GM12874 (cell line): ENCODE data around the gene SLC8A2.

ENCODE experiments used
- TF ChIP-seq, protein P1 (sequence below): IDR thresholded peaks from 2 replicates; pipeline ENCODE4 v1.5.1; 2011; ENCODE audit warnings: low read depth, mild to moderate bottlenecking, control low read depth, low read length, moderate library complexity; ENCODE audit not compliant: insufficient read depth

SLC8A2 gene

DNA sequence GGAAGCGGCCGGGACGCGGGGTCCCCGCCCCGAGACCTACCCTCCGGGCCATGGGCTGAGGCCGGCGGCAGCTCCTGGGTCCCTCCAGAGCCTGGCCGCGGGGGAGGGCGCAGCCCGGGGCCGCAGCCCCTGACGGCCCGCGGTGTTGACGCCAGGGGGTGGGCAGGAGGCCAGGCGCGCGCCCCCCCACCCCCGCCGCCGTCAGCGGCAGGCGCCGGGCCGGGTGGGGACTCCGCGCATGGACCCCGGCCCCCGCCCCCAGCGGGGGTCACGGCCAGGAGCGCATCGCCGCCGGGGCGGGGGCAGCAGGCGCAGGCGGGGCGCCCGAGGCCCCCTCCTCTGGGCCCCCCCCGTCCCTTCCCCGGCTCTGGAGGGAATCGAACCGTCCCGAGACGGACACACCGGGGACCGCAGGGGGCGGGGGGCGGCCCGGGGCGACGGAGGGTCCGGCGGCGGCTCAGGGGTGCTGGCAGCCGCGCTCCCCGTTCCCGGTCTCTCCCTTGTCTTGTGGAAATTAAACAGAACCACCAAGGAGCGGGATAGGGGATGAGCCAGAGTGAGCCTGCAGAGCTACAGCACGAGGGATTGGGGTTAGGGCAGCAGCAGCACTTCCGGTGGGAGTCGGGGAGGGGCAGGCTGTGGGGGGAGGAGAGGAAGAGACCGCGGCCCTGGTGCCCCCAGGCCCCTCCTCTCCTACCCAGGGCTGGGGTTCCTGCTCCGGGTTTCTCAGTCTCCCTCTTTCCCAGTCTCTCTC, 52.5 kb downstream of the SLC8A2 start, which contains the start of gene MEIS3:
TSS of gene MEIS3 (minus strand) at position 498 of the 754 bp plus-strand sequence. CDS start at position 52, 446 bp downstream.
- TF ChIP-seq, protein P1, sequence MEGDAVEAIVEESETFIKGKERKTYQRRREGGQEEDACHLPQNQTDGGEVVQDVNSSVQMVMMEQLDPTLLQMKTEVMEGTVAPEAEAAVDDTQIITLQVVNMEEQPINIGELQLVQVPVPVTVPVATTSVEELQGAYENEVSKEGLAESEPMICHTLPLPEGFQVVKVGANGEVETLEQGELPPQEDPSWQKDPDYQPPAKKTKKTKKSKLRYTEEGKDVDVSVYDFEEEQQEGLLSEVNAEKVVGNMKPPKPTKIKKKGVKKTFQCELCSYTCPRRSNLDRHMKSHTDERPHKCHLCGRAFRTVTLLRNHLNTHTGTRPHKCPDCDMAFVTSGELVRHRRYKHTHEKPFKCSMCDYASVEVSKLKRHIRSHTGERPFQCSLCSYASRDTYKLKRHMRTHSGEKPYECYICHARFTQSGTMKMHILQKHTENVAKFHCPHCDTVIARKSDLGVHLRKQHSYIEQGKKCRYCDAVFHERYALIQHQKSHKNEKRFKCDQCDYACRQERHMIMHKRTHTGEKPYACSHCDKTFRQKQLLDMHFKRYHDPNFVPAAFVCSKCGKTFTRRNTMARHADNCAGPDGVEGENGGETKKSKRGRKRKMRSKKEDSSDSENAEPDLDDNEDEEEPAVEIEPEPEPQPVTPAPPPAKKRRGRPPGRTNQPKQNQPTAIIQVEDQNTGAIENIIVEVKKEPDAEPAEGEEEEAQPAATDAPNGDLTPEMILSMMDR = no peak

DNA sequence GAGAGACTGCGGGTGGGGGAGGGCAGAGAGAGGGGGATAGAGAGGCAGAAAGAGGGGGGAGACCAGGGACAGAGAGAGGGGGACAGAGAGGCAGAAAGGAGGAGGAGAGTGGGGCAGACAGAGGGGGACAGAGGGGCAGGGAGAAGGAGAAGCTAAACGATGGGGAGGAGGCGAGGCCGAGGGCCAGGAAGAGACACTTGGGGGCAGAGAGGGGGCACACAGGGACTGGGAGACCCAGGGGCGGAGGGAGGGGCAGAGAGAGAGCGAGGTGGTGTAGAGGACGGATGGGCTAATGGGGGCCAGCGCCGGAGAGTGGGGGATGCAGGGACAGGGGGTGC, 53.0 kb downstream of the SLC8A2 start:
- TF ChIP-seq, protein P1 = no peak

DNA sequence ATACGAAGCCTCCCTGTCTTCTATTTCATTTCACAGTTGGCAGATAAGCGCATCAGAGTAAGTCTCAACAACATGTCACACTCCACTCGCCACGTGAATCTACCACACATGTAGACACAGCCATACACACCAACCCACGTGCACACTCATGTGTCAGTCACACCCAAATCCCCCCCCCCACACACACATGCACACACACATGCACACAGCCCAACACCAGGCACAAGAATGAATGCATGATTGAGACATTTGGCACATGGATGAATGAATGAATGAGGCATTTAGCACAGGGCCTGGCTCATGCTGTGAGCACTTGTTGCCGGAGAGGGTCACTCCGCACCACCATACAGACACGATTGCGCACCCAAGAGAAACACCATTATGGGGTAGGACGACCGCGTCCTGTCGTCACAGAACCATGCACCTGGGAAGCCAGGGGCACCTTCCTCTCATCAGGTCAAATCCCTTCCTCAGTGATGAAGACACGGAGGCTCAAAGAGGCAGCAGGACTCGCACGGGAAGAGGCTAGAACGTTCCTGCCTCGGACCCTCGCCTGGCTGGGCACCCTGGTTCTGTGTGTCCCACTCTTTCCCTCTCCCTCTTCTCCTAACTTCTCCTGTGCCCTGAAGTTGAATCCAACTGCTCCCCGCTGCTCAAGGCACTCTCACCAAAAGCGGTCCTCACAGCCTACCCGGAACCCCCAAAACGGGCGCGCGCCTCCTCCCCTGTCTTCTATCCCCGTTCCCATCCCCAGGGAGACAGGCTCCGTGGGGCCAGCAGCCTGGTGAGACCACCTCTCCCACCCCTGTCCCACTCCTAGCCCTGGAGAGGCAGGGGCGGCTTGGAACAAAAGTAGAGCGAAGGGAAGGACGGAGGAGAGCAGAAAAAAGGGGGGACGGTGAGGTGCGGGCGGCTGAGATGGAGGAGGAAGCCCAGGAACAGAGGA, 53.7 kb downstream of the SLC8A2 start:
- TF ChIP-seq, protein P1 = no peak

DNA sequence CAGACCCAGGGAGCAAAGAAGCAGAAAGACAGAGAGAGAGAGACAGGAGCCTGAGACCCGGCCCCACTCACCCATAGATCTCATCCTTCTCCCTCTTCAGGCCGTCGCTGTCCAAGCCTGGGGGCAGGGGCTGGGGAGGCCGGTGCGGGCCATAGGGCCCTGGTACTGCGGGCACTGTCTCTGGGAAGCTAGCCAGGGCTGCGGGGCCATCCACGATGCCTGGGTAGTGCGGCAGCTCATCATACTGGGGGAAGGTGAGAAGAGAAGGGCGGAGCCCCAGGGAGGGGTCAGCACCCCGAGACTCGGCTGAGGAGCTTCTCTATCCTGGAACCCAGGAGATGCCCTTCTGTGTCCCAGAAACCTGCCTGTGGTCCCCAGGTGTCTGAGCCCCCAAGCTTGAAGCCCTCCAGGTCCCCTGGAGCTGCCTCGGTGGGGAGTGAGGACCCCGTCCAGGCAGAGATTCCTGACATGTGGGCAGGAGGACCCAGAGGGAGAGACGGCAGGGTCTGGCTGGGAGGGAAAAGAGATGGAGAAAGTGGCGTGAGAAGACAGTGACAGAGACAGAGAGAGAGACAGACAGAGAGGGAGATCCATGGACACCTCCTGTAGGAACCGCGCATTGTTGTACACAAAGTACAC, 54.5 kb downstream of the SLC8A2 start:
- TF ChIP-seq, protein P1 = no peak

DNA sequence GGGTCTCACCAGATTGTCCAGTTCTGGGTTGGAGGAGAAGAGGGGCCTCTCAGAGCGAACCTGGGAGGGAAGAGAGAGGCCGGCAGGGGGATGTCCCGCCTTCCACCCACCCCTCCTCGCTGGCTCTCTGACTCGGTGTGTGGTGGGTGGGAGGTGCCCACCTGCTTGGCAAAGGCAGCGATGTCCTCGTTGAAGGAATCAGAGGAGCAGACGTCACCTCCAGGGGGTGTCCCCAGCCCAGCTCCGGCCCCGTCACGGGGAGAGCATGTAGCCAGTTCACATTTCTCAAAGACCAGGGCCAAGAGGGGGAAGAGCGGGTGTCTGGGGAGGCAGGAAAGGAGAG, 55.1 kb downstream of the SLC8A2 start:
- TF ChIP-seq, protein P1 = no peak

DNA sequence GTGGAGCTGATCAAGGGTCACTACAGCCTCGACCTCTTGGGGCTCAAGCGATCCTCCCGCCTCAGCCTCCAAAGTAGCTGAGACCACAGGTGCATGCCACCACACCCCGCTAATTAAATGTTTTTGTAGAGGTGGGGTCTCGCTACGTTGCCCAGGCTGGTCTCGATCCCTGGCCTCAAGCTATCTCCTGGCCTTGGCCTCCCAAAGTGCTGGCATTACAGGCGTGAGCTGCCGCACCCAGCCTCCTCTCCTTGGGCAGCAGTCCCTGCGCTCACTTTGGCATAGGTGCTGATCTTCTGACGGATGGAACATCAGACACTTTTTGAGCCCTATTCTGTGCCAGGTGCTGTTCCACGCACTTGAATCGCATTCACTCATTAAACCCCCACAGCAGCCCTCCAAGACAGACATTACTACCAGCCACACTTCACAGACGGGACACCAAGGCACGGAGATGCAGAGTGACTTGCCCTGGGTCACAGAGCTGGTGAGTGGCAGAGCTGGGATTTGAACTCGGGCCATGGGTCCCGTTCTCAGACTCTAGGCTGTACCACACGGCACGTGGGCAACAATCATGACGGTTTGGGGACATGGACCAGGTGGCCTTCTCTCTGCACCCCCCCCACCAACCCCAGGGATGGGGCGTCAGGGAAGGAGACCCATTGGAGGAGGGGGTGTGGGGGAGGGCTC, 55.6 kb downstream of the SLC8A2 start:
- TF ChIP-seq, protein P1 = no peak
